Mucosa of descending colon (tissue), 3 donors: ENCODE measurements around the gene RGMB. TPM values are rescaled to one million over a fixed set of nuclear protein-coding genes. Genes with fewer than 3 reads are reported as not detected.
A peak's percentile ranks its signal among the peaks of the same experiment; 100 is the strongest.

Source experiments
- ATAC-seq: fragments of 200-7000 bp; cut with Tn5 transposase; one replicate; pipeline ENCODE4 v1.9.1; 2020; ENCODE audit warnings: mild to moderate bottlenecking, moderate library complexity
- DNase-seq, 3 donors: peaks; one replicate each; pipeline ENCODE4 v3.0.0-alpha.2; 2020
- H3K36me3 ChIP-seq: fragments of 200-600 bp; one replicate; pipeline ENCODE4 v1.8.0; 2021; ENCODE audit warnings: low read depth, mild to moderate bottlenecking
- H3K4me1 ChIP-seq: fragments of 200-600 bp; one replicate; pipeline ENCODE4 v1.8.0; 2021; ENCODE audit warnings: low read depth, mild to moderate bottlenecking
- H3K4me3 ChIP-seq: fragments of 200-600 bp; one replicate; pipeline ENCODE4 v1.8.0; 2021; ENCODE audit warnings: mild to moderate bottlenecking
- H3K9me3 ChIP-seq: fragments of 200-600 bp; one replicate; pipeline ENCODE4 v1.8.0; 2021; ENCODE audit warnings: mild to moderate bottlenecking
- CTCF ChIP-seq: fragments of 200-600 bp; IDR thresholded peaks from one replicate; pipeline ENCODE4 v1.8.0; 2022; ENCODE audit warnings: antibody characterized with exemption, mild to moderate bottlenecking
- intact Hi-C, 2 donors: fragments of 100-400 bp; cut with DNase I in 1 of 2; cut with micrococcal nuclease in 1 of 2; formaldehyde crosslinking; loops; one replicate each; pipeline versions ENCODE4 v1.11.0 to v1.11.1; 2022; cut with DNase I, micrococcal nuclease
- total RNA-seq, 3 donors: library from RNA; stranded (reverse); fragmentation: NEBNext Ultra II Directional in 2 of 3; extraction: Animal tissue kit (Norgen Biotek cat#: 25700) in 2 of 3; gene quantifications; one replicate each; pipeline versions ENCODE4 v1.2.1 to v1.2.4, GENCODE V29; 2021 to 2023
- donor health status: DM: no; HTN: no; CAD: no; lungs with moderate emphysema.
- donor health status: DM: no; HTN: no; CAD: no.
- donor health status: DM: no; HTN: yes; CAD: no.

Gene RGMB
- total RNA-seq, 3 donors from 2014 or later, result 38.2 to 76.6 (median 60.7) TPM

DNA sequence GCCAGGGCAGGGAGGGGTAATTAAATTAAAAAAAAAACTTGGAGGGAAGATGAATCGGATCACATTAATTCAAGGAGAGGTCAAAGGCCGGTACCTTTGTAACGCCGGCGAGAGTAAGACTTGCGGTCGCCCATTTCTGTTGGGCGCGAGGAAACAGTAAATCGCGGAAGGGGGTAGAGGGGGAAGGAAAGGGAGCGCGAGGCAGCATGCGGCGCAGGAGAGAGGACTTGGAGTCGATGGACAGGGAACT, 324 bp upstream of the RGMB start:
- intact Hi-C loops, result no loop called here
- no peak for TF ChIP-seq CTCF
- H3K4me3 ChIP-seq, result peak overlapping the region; percentile 76
- ATAC-seq, result no peak
- H3K4me1 ChIP-seq, result peaks cover 23% of the 10 kb centered on the region
- no peaks in the 10 kb centered on the region for H3K9me3 ChIP-seq
- no peaks in the 10 kb centered on the region for H3K36me3 ChIP-seq
- no peak for DNase-seq

GRCh38 chr5:98774192-98775033, 950 bp downstream of the RGMB start:
- ATAC-seq (peak; percentile 6), DNase-seq (peak; percentile 73 to 83 (median 82))
- Histone ChIP-seq H3K4me3 (peak overlapping the region; percentile 76), H3K4me1 (peaks cover 26% of the 10 kb centered on the region), H3K9me3 (no peaks in the 10 kb centered on the region), H3K36me3 (no peaks in the 10 kb centered on the region)
- TF ChIP-seq CTCF, result no peak
- intact Hi-C loops, result no loop called here

DNA sequence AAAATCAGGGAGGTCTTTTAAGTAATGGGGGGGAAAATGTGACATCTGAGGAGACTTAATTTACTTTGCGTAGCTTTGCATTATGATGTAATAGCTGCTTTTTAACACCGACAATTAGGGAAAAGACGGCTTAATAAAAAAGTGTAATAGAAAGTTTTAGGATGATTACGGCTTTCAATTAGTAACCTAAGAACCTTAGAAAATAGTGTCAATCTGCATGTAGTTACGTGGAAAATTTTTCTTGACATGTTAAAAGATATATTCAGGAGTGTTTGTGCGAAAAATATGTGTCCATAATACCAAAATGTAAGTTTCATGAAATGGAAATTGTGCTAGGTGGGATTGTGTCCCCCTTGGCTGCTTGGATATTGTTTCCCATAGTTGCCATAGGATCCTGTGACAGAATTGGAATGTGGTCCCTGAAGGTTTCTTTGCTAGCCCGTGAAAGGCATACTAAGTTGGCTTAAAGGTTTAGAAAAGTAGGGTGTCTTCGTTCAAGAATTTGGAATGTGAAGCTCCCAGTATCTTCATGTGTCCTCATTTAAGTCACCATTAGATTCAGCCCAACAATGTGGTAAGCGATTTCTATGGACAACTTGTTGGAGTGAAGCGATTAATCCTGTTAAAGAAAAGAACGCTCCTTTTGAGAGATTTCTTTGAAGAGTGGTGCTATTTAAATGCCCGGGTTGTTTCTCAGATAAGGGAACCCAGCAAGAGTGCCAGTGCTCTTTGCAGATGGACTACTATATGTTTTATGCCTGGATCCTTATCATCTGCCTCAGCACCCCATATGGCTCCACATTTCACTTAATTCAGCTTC, 2.0 kb downstream of the RGMB start:
- Histone ChIP-seq H3K4me1 (peaks cover 32% of the 10 kb centered on the region), H3K36me3 (no peaks in the 10 kb centered on the region), H3K9me3 (no peaks in the 10 kb centered on the region), H3K4me3 (peak overlapping the region; percentile 76)
- intact Hi-C loops, result no loop called here
- no peak for TF ChIP-seq CTCF
- DNase-seq, result no peak
- no peak for ATAC-seq

- no peak for TF ChIP-seq CTCF
- Histone ChIP-seq H3K4me1 (peaks cover 32% of the 10 kb centered on the region), H3K36me3 (no peaks in the 10 kb centered on the region), H3K9me3 (no peaks in the 10 kb centered on the region), H3K4me3 (no peak overlapping the region)
- intact Hi-C loops, result no loop called here
- ATAC-seq (no peak), DNase-seq (no peak)
Observed at GRCh38 chr5:98776066-98776705, 2.7 kb downstream of the RGMB start.

GRCh38 chr5:98777295-98777694, 3.8 kb downstream of the RGMB start:
- DNase-seq, result no peak
- intact Hi-C loops, result no loop called here
- Histone ChIP-seq H3K36me3 (no peaks in the 10 kb centered on the region), H3K4me3 (no peak overlapping the region), H3K4me1 (peaks cover 27% of the 10 kb centered on the region), H3K9me3 (no peaks in the 10 kb centered on the region)
- TF ChIP-seq CTCF, result no peak
- ATAC-seq, result no peak
